ENCODE measurements around the gene ATP6AP2. TPM values are rescaled to one million over a fixed set of nuclear protein-coding genes. Genes with fewer than 3 reads are reported as not detected.
A peak's percentile ranks its signal among the peaks of the same experiment; 100 is the strongest.

Gene ATP6AP2
- total RNA-seq, 1 donor = 132 TPM

DNA sequence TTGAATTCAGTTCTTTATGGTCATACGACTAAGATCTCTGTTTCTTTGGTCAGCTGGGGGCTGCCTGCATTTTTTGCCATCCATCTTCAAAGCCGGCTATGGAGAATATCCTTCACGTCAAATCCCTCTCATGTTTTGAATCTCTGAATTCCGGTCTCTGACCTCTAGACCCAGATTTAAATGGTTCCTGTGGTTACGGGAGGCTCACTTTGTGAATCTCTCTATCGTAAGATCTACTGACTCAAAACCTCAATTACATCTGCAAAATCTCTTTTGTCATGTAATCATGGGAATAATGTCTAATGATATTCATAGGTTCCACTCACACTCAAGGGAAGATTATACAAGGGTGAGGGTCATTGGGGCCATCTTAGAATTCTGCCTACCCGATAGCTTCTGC is 36.8 kb downstream of the ATP6AP2 start:
- no peak for DNase-seq (ENCODE audit: insufficient read length, low spot score, missing footprints)
- peaks cover 22% of the 10 kb centered on the region for H3K27me3 ChIP-seq (ENCODE audit: insufficient read depth, low read length)

DNA sequence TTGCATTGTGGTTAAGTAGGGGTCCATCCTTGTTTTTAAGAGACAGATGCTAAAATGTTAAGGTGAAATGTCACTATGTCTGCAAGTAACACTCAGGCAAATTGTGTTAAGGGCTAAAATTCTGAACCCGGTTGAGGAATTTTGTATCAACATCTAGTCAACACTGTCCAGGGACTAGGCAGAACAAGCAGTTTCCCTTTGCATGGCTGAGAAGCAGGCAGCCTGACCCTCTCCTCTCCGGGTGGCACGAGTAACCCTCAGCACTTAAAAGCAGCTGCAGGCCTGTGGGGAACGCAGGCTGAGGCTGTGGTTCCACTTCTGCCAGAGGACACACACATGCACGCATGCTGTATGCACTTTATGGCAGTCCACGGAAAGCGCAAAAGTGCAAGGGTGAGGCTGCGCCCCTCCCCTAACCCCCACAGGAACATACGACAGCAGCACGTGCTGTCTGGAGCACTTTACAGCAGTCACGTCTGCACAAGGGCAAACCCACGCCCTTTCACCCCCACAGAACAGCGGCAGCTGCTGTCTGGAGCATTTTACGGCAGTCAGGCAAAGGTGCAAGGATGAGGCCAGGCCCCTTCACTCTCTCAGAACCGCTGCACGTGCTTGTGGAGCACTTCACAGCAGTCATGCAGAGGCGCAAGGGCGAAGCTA is 41.8 kb downstream of the ATP6AP2 start:
- Histone ChIP-seq H3K27ac (ENCODE audit: low read depth, low read length) (no peak overlapping the region), H2AFZ (ENCODE audit: low read length) (no peak overlapping the region), H3K27me3 (ENCODE audit: insufficient read depth, low read length) (peaks cover 18% of the 10 kb centered on the region), H3K36me3 (ENCODE audit: insufficient read depth, low read length) (no peaks in the 10 kb centered on the region), H3K4me1 (ENCODE audit: insufficient read depth, low read length) (no peaks in the 10 kb centered on the region), H3K4me2 (ENCODE audit: insufficient read depth, low read length) (no peak overlapping the region), H3K79me2 (ENCODE audit: insufficient read depth, low read length) (no peaks in the 10 kb centered on the region), H3K4me3 (ENCODE audit: insufficient read depth, low read length) (no peak overlapping the region), H4K20me1 (ENCODE audit: insufficient read depth, low read length) (peaks cover 3% of the 10 kb centered on the region), H3K9me3 (ENCODE audit: low read depth, low read length) (no peaks in the 10 kb centered on the region)
- peak; percentile 76 for DNase-seq (ENCODE audit: insufficient read length, low spot score, missing footprints)
- TF ChIP-seq, protein P1, sequence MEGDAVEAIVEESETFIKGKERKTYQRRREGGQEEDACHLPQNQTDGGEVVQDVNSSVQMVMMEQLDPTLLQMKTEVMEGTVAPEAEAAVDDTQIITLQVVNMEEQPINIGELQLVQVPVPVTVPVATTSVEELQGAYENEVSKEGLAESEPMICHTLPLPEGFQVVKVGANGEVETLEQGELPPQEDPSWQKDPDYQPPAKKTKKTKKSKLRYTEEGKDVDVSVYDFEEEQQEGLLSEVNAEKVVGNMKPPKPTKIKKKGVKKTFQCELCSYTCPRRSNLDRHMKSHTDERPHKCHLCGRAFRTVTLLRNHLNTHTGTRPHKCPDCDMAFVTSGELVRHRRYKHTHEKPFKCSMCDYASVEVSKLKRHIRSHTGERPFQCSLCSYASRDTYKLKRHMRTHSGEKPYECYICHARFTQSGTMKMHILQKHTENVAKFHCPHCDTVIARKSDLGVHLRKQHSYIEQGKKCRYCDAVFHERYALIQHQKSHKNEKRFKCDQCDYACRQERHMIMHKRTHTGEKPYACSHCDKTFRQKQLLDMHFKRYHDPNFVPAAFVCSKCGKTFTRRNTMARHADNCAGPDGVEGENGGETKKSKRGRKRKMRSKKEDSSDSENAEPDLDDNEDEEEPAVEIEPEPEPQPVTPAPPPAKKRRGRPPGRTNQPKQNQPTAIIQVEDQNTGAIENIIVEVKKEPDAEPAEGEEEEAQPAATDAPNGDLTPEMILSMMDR (IDR thresholded peaks at IDR 0.05; ENCODE audit: extremely low read depth, low read depth, low read length) = no peak

More for the DNA sequence above, 36.8 kb downstream of the ATP6AP2 start:
- H3K4me2 ChIP-seq (ENCODE audit: insufficient read depth, low read length) = no peak overlapping the region
- no peak overlapping the region for H2AFZ ChIP-seq (ENCODE audit: low read length)
- TF ChIP-seq, protein P1 (IDR thresholded peaks at IDR 0.05; ENCODE audit: extremely low read depth, low read depth, low read length) = no peak
- no peaks in the 10 kb centered on the region for H3K79me2 ChIP-seq (ENCODE audit: insufficient read depth, low read length)
- no peaks in the 10 kb centered on the region for H3K4me1 ChIP-seq (ENCODE audit: insufficient read depth, low read length)
- no peaks in the 10 kb centered on the region for H3K9me3 ChIP-seq (ENCODE audit: low read depth, low read length)
- H4K20me1 ChIP-seq (ENCODE audit: insufficient read depth, low read length) = peaks cover 3% of the 10 kb centered on the region
- no peak overlapping the region for H3K27ac ChIP-seq (ENCODE audit: low read depth, low read length)
- no peaks in the 10 kb centered on the region for H3K36me3 ChIP-seq (ENCODE audit: insufficient read depth, low read length)
- H3K4me3 ChIP-seq (ENCODE audit: insufficient read depth, low read length) = no peak overlapping the region

DNA sequence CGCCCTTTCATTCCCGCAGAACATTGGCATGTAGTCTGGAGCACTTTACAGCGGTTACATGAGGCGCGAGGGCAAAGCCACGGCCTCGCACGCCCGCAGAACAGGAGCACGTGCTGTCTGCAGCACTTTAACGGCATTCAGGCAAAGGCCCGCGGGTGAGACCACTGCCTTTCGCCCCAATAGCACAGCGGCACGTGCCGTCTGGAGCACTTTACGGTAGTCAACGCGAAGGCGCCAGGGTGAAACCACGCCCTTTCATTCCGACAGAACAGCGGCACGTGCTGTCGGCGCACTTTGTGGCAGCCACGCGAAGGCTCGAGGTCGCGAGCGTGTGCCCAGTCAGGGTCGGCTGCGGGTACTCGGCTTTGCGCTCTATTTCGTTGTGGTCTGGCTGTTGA is 42.4 kb downstream of the ATP6AP2 start, which contains the start of gene MPC1L:
TSS of gene MPC1L (plus strand) at position 290 of the 398 bp plus-strand sequence. CDS start 138 bp downstream, outside the sequence.
- H3K4me3 ChIP-seq (ENCODE audit: insufficient read depth, low read length) = no peak within 1 kb of the TSS
- no peaks in the 10 kb centered on the region for H3K79me2 ChIP-seq (ENCODE audit: insufficient read depth, low read length)
- TF ChIP-seq, protein P1 (IDR thresholded peaks at IDR 0.05; ENCODE audit: extremely low read depth, low read depth, low read length) = no peak
- no peak within 1 kb of the TSS for H2AFZ ChIP-seq (ENCODE audit: low read length)
- no peak within 1 kb of the TSS for H3K27ac ChIP-seq (ENCODE audit: low read depth, low read length)
- no peak for DNase-seq (ENCODE audit: insufficient read length, low spot score, missing footprints)
- peaks cover 3% of the 10 kb centered on the region for H4K20me1 ChIP-seq (ENCODE audit: insufficient read depth, low read length)
- no peaks in the 10 kb centered on the region for H3K36me3 ChIP-seq (ENCODE audit: insufficient read depth, low read length)
- H3K9me3 ChIP-seq (ENCODE audit: low read depth, low read length) = no peaks in the 10 kb centered on the region
- H3K27me3 ChIP-seq (ENCODE audit: insufficient read depth, low read length) = peaks cover 15% of the 10 kb centered on the region
- no peaks in the 10 kb centered on the region for H3K4me1 ChIP-seq (ENCODE audit: insufficient read depth, low read length)
- no peak within 1 kb of the TSS for H3K4me2 ChIP-seq (ENCODE audit: insufficient read depth, low read length)

DNA sequence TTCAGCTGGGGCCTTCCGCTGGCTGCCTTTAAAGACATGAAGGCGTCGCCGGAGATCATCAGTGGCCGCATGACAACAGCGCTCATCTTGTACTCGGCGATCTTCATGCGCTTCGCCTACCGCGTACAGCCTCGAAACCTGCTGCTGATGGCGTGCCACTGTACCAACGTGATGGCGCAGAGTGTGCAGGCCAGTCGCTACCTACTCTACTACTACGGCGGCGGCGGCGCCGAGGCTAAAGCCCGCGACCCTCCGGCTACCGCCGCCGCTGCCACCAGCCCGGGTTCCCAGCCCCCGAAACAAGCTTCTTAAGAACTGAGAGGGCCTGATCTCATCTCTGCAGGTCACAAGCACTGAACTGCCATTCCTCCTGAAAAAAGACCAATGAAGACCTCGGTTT is 42.9 kb downstream of the ATP6AP2 start:
- Histone ChIP-seq H3K4me3 (ENCODE audit: insufficient read depth, low read length) (no peak overlapping the region), H3K4me2 (ENCODE audit: insufficient read depth, low read length) (no peak overlapping the region), H2AFZ (ENCODE audit: low read length) (no peak overlapping the region), H3K79me2 (ENCODE audit: insufficient read depth, low read length) (no peaks in the 10 kb centered on the region), H3K27ac (ENCODE audit: low read depth, low read length) (no peak overlapping the region), H3K27me3 (ENCODE audit: insufficient read depth, low read length) (peaks cover 13% of the 10 kb centered on the region), H3K9me3 (ENCODE audit: low read depth, low read length) (no peaks in the 10 kb centered on the region), H3K36me3 (ENCODE audit: insufficient read depth, low read length) (peaks cover under 1% of the 10 kb centered on the region), H4K20me1 (ENCODE audit: insufficient read depth, low read length) (peaks cover 5% of the 10 kb centered on the region), H3K4me1 (ENCODE audit: insufficient read depth, low read length) (no peaks in the 10 kb centered on the region)
- DNase-seq (ENCODE audit: insufficient read length, low spot score, missing footprints) = no peak
- TF ChIP-seq, protein P1 (IDR thresholded peaks at IDR 0.05; ENCODE audit: extremely low read depth, low read depth, low read length) = no peak

All from osteoblast (primary cell).